Measurements from ENCODE around the gene DOCK3.

The DOCK3 gene

GRCh38 chr3:51216291-51216690 is 541.6 kb downstream of the DOCK3 start:
- H3K9me3 ChIP-seq, result no peaks in the 10 kb centered on the region
- intact Hi-C loops (cut with DNase I; ENCODE audit: low total_unique reads), result no loop called here
- H3K4me1 ChIP-seq, result no peaks in the 10 kb centered on the region
- no peak for TF ChIP-seq CTCF (IDR thresholded peaks at IDR 0.05)
- DNase-seq, result no peak
- no peaks in the 10 kb centered on the region for H3K27me3 ChIP-seq
- H3K27ac ChIP-seq, result no peak overlapping the region
- H3K4me3 ChIP-seq, result no peak overlapping the region
- H3K36me3 ChIP-seq, result no peaks in the 10 kb centered on the region

GRCh38 chr3:51221959-51222358 is 547.2 kb downstream of the DOCK3 start:
- no peak overlapping the region for H3K4me3 ChIP-seq
- H3K4me1 ChIP-seq, result no peaks in the 10 kb centered on the region
- H3K9me3 ChIP-seq, result no peaks in the 10 kb centered on the region
- no peaks in the 10 kb centered on the region for H3K27me3 ChIP-seq
- no peak for DNase-seq
- intact Hi-C loops (cut with DNase I; ENCODE audit: low total_unique reads), result no loop called here
- no peak overlapping the region for H3K27ac ChIP-seq
- H3K36me3 ChIP-seq, result no peaks in the 10 kb centered on the region
- TF ChIP-seq CTCF (IDR thresholded peaks at IDR 0.05), result no peak

- Histone ChIP-seq H3K9me3 (no peaks in the 10 kb centered on the region), H3K4me3 (no peak overlapping the region), H3K27me3 (no peaks in the 10 kb centered on the region), H3K4me1 (no peaks in the 10 kb centered on the region), H3K36me3 (no peaks in the 10 kb centered on the region), H3K27ac (no peak overlapping the region)
- no peak for DNase-seq
- no peak for TF ChIP-seq CTCF (IDR thresholded peaks at IDR 0.05)
- intact Hi-C loops (cut with DNase I; ENCODE audit: low total_unique reads), result no loop called here
Measured at GRCh38 chr3:51224283-51224682, 549.6 kb downstream of the DOCK3 start.

- no peak for TF ChIP-seq CTCF (IDR thresholded peaks at IDR 0.05)
- no peaks in the 10 kb centered on the region for H3K27me3 ChIP-seq
- H3K4me3 ChIP-seq, result no peak overlapping the region
- no peak overlapping the region for H3K27ac ChIP-seq
- intact Hi-C loops (cut with DNase I; ENCODE audit: low total_unique reads), result no loop called here
- no peak for DNase-seq
- no peaks in the 10 kb centered on the region for H3K4me1 ChIP-seq
- H3K36me3 ChIP-seq, result no peaks in the 10 kb centered on the region
- no peaks in the 10 kb centered on the region for H3K9me3 ChIP-seq
Measured at GRCh38 chr3:51224843-51225242, 550.1 kb downstream of the DOCK3 start.

- no peak for TF ChIP-seq CTCF (IDR thresholded peaks at IDR 0.05)
- no peaks in the 10 kb centered on the region for H3K27me3 ChIP-seq
- intact Hi-C loops (cut with DNase I; ENCODE audit: low total_unique reads), result no loop called here
- no peaks in the 10 kb centered on the region for H3K36me3 ChIP-seq
- no peak overlapping the region for H3K4me3 ChIP-seq
- H3K9me3 ChIP-seq, result peaks cover 0 to 3% (median 0%) of the 10 kb centered on the region in 3 donors
- H3K27ac ChIP-seq, result no peak overlapping the region
- no peaks in the 10 kb centered on the region for H3K4me1 ChIP-seq
- DNase-seq, result no peak
Measured at GRCh38 chr3:51242939-51243338, 568.2 kb downstream of the DOCK3 start.

GRCh38 chr3:51243924-51244323 is 569.2 kb downstream of the DOCK3 start:
- intact Hi-C loops (cut with DNase I; ENCODE audit: low total_unique reads), result no loop called here
- Histone ChIP-seq H3K4me1 (no peaks in the 10 kb centered on the region), H3K36me3 (no peaks in the 10 kb centered on the region), H3K9me3 (no peaks in the 10 kb centered on the region), H3K27ac (no peak overlapping the region), H3K27me3 (no peaks in the 10 kb centered on the region), H3K4me3 (no peak overlapping the region)
- DNase-seq, result no peak
- no peak for TF ChIP-seq CTCF (IDR thresholded peaks at IDR 0.05)

All from tibial artery (tissue), 4 donors.